Measurements from ENCODE around the gene KCNJ14. TPM values are rescaled to one million over a fixed set of nuclear protein-coding genes. Genes with fewer than 3 reads are reported as not detected.

Gene KCNJ14
- total RNA-seq, 1 donor from 2014 or later = 1.0 TPM

DNA sequence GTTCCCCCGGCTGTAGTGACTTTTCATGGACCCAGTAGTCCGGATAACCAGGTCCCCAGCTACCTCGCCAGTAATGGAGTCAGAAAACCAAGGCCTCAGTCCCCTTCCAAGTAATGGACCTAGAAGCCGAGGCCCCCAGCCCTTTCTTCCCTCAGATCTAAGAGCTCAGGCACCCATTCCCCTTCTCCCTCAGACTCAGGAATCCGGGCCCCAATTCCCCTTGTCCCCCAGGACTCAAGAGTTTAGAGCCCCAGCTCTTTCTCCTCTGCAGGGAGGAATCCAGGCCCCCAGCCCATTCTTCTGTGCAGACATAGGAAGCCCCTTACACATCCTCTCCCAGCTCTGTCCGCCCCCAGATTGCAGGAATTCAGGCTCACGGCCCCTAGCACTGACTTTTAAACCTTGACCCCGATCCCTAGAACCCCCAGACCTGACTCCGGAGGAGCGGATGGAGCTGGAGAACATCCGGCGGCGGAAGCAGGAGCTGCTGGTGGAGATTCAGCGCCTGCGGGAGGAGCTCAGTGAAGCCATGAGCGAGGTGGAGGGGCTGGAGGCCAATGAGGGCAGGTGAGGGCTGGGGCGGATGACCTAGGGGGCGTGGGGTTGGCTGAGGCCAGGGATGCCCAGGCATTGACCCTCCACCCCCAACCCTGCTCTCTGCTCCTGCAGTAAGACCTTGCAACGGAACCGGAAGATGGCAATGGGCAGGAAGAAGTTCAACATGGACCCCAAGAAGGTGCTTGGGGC is 14.7 kb downstream of the KCNJ14 start:
- DNase-seq (ENCODE audit: low spot score) = no peak

DNA sequence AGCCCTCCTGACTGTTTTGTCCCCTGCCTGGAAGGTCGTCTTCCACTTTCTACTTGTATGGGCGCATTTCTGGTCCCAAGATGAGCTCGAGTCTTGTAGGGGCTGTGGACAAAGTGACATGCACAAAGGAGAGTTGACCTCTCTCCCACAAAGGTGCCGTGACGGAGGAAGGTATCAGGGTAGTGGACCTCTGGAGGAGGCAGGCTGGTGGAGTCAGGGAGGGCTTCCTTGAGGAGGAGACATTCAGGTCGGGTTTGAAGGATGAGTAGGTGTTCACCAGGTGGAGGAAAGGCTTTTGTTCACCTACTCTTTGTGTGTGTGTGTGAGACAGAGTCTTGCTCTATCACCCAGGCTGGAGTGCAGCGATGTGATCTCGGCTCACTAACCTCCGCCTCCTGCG is 15.5 kb downstream of the KCNJ14 start:
- DNase-seq (ENCODE audit: low spot score) = no peak

DNA sequence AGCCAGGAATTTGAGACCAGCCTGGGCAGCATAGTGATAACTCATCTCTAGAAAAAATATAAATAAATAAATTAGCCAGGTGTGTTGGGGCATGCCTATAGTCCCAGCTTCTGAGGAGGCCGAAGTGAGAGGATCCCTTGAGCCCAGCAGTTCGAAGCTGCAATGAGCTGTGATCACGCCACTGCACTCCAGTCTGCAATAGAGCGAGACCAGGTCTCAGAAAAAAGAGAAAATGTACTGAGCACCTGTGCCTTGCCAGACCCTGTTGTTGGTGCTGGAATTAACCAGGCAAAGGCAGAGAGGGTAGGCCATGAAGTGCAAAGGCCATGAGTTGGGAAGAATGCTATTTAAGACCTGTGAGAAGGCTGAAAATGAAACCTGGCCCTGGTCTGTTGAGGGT is 16.5 kb downstream of the KCNJ14 start:
- no peak for DNase-seq (ENCODE audit: low spot score)

DNA sequence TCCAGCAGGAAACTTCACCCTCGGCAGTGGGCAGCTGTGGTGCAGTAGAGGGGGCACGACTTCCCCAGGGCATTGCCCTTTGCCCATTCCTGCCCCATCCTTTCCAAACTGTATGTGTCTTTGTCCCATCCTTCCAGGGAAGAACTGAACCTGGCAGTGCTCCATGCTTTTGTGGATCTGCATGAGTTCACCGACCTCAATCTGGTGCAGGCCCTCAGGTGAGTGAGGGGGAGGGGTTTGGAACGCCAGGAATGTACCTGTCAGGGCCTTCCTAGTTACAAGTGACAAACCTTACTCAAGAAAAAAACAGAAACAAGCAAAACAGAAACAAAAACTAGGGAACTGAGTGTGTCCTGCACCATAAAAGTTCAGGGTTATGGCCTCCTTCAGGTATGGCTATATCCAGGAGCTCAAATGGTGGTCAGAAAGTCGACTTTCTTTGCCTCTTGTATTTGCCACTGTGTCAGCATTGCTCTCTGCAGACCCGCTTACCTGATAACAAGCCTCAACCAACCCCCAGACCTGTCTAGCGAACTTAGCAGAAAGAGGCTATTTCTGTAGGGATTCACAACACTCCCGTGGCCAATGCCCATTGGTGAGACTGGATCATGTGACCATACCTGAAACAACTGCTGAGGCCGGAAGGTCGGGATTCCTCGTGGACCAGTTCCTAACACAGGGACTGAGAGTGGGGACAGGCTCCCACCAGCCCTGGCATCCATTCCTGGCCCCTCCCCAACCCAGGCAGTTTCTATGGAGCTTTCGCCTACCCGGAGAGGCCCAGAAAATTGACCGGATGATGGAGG is 18.0 kb downstream of the KCNJ14 start:
- no peak for DNase-seq (ENCODE audit: low spot score)

DNA sequence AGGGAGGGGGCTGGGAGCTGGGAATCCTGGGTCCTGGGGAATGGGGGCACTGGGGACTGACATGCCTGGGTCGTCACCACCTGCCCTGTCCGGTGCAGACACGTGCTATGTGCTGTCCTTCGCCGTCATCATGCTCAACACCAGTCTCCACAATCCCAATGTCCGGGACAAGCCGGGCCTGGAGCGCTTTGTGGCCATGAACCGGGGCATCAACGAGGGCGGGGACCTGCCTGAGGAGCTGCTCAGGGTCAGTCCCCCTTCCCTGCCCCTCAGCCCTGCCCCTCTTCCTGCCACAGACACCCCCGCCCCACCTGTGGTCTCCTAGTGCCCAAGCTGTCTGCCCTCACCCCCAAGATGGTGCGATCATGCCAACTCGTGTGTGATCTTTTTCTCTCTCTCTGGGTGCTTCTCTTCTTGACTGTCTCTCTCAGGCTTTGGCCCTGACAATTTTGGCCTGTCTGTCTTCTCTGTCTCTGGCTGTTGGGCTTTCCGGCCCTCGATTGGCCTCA is 18.8 kb downstream of the KCNJ14 start:
- DNase-seq (ENCODE audit: low spot score) = no peak

DNA sequence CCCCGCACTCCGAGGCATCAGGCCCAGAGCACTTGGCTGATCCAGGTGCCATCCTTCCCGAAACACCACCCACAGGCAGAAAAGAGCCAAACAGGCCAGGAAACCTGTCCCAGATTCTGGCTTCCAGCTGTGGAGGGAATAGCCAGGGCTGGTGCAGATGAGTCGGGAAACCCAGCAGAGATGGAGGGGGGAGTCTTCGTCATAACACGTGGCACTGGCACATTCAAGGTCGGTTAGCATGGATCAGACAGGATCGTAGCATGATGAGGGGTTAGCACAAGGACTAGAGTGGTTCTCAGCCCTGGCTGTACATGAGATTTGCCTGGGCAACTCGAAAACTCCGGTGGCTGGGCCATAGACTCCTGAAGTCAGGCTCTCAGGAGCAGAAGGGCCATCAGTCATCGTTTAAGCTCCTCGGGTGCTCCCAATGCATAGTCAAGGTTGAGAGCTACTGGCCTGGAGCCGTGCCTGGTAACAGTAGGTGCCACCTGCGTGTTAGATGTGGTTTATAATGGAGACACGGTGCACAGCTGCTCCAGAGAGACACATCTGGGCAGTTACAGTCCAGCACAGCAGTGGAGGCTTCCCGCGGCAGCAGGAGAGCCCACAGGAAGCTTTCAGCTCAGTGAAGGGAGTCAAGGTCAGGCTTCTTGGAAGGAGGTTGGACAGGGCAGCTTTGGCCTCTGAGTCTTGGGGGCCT is 20.1 kb downstream of the KCNJ14 start:
- no peak for DNase-seq (ENCODE audit: low spot score)

DNA sequence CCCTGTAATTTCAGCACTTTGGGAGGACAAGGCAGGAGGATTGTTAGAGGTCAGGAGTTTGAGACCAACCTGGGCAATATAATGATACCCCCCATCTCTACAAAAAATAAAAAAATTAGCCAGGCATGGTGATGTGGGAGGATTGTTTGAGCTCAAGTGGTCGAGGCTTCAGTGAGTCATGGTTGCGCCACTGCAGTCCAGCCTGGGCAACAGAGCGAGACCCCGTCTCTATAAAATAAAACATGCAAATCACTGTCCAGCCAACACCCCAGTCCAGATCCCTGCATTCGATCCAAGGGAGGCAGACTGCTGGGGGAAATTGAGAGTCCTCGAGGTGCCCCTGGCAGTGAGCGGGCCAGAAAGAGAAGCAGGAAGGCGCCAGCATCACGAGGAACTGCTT is 20.8 kb downstream of the KCNJ14 start:
- DNase-seq (ENCODE audit: low spot score) = no peak

DNA sequence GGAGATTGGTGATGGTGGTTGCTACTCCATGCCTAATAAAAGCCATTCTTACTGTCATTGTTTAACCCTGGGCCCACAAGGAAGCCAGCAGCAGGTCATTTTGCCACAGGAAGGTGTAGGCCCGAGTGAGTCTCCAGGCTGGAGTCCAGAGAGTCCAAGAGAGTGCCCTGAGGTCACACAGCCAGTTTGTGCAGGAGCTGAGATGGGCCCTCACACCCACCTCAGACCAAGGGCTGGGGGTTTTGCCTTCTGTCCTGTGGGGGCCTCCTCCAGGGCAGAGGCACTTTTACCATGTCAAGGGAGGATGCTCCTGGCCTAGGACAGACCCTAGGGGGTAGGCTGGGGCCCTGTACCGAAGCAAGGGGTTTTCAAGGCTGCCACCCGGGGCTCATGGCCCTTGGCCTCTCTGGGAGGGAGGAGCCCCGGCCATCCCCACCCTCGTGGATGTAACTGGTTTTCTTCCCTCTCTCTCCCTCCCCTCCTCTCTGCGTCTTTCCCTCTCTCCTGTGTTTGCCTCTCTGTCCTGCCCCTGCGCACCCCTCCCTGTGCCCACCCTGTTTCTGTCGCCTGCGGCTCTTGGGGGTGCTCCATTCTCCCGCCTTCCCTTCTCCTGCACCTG is 21.8 kb downstream of the KCNJ14 start:
- no peak for DNase-seq (ENCODE audit: low spot score)

DNA sequence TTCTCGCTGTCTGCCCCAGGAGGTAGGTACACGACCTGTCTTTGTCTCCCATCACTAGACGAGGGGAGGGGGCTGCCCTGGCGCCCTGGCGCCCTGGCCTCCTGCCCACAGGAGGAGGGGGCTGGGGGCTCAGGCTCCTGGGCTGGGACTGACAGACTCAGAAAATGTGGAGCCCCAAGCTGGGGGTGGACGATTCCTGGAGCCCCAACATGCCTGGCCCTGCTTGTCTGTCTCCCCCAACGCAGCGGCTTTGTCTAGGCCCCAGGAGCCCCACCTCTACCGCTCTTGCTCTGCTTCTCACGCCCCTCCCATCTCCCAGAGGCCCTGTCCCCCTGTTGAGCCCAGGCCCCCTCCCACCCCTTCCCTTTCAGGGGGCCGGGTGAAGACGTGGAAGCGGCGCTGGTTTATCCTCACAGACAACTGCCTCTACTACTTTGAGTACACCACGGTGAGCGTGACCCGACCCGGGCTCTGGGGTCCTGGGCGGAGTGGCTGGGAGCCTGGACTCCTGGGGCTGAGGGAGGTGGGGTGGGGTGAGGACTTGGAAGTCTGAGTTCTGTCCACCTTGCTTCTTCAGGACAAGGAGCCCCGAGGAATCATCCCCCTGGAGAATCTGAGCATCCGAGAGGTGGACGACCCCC is 22.4 kb downstream of the KCNJ14 start:
- no peak for DNase-seq (ENCODE audit: low spot score)

DNA sequence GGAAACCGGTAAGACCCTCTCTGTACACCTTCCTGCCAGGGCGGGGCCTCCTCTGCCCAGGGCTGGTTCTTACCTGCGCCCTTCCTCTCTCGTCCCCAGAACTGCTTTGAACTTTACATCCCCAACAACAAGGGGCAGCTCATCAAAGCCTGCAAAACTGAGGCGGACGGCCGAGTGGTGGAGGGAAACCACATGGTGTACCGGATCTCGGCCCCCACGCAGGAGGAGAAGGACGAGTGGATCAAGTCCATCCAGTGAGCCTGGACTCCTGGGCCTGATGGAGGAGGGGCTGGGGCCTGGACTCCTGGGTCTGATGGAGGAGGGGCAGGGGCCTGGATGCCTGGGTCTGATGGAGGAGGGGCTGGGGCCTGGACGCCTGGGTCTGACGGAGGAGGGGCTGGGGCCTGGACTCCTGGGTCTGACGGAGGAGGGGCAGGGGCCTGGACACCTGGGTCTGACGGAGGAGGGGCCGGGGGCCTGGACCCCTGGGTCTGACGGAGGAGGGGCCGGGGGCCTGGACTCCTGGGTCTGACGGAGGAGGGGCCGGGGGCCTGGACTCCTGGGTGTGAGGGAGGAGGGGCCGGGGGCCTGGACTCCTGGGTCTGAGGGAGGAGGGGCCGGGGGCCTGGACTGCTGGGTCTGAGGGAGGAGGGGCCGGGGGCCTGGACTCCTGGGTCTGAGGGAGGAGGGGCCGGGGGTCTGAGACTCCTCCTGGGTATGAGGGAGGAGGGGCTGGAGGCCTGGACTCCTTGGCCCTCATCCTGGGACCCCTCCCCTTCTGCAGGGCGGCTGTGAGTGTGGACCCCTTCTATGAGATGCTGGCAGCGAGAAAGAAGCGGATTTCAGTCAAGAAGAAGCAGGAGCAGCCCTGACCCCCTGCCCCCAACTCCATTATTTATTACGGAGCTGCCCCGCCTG is 23.2 kb downstream of the KCNJ14 start:
- no peak for DNase-seq (ENCODE audit: low spot score)

DNA sequence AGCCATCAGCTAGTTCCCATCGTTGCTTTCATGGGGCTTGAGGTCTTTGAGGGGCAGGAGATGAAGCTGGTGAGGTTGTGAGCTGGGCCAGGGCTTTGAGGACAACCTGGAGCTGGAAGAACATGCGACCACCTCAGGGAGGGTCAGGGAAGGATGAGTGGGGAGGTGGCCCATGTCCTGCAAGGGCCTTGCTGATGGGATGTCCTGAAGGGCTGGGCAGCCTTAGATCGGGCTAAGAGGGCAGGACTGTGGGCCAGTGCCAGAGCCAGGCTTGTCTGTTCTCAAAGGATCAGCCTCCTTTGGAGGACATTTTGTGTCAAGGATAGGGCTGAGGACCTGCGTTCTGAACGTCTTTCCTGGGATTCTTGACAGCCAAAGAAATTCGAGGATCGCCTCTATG is 24.3 kb downstream of the KCNJ14 start:
- no peak for DNase-seq (ENCODE audit: low spot score)

DNA sequence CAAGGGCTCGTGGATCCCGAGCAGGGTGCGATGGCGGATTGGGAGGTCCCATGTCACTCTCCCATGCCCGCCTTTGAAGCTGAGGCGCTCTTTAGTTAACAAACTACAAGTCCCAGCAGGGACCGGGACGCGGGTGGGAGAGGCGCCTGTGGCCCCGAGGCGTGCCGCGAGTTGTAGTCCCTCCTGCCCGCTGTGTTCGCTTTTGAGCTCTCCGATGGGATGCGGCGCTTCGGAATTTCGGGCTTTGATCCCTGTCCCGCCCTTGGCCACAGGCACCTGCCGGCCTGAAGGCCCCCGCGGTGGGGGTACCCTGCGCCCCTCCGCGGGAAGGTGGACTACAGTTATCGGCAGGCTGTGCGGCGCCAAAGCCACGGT is 24.8 kb downstream of the KCNJ14 start:
- no peak for DNase-seq (ENCODE audit: low spot score)

DNA sequence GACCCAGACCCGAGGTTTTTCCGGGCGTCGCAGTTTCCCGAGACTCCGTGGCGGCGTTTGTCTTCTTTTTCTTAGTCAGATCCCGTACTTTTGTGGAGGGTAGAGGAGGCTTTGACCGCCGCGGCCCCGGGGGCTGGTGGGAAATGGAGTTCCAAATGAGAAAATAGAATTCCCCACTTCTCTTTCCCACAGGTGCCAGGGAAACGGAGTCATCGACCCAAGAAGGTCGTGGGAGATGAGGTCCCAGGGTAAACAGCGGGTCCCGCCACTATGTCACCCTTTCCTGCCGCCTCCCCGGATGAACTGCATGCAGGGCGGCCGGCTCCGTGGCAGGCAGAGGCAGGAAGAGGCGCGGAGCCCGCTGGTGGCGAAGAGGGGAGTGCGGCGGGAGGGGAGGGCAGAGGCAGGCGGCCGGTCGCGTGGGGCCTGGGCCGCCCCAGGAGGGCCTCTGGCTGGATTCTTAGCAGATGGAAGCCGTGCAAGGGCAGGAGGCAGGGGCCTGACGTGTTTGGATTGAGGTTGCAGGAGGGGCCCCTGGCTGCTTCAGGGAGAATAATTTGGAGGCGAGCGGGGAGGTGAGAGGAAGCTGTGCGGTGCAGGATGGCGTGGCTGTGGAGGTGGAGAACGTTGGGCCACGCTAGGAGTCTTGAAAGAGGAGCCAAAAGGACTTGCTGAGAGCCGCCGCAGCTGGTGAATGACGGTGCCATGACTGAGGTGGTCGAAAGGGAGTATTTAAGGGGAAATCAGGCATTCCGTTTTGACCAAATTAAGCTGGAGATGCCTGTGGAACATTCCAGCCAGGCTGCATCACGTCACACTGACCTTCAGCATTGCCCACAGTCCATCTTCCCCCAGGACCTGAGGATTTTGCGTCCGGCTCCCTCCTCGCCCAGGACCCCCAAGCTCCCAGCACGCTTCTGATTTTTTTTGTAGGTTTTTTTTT is 25.5 kb downstream of the KCNJ14 start:
- no peak for DNase-seq (ENCODE audit: low spot score)

DNA sequence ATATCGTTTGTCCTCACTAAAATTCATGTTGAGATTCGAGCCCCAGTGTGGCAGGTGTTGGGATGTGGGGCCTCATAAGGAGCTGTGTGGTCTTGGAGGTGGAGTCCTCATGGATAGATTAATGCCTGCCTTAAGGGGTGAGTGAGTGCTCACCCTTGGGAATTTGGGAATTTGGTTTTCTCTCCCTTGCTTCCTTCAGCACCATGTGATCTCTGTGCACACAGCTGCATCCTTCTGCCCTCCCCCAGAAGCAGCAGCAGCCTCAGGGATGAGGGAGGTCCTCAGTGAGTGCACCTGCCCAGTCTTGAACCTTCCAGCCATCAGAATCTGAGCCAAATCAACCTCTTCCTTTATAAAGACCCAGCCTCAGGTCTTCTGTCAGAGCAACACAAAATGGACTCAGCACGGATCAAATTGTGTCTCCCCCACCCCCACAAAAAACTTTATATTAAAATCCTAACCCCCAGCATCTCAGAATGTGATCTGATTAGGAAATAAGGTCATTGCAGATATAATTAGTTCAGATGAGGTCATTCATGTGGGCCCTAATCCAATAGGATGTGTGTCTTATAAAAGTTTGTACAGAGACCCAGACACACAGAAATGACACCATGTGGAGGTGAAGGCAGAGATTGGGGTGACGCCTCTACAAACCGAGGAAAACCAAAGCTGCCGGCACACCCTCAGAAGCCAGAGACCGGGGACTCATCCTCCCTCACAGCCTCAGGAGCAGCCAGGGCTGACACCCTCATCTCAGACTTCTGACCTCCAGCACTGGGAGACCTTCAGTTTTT is 26.7 kb downstream of the KCNJ14 start:
- DNase-seq (ENCODE audit: low spot score) = no peak

DNA sequence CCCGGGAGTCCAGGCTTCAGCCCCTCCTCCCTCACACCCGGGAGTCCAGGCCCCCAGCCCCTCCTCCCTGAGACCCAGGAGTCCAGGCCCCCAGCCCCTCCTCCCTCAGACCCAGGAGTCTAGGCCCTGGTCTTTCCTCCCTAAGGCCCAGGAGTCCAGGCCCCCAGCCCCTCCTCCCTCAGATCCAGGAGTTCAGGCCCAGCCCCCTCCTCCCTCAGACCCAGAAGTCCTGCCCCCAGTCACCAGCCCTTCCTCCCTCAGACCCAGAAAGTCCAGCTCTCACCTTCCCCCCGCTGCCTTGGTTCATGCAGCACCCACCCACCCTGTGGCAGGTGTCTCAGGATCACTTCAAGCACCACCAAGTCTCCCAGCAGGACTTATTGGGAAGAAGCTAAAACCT is 27.9 kb downstream of the KCNJ14 start:
- no peak for DNase-seq (ENCODE audit: low spot score)

DNA sequence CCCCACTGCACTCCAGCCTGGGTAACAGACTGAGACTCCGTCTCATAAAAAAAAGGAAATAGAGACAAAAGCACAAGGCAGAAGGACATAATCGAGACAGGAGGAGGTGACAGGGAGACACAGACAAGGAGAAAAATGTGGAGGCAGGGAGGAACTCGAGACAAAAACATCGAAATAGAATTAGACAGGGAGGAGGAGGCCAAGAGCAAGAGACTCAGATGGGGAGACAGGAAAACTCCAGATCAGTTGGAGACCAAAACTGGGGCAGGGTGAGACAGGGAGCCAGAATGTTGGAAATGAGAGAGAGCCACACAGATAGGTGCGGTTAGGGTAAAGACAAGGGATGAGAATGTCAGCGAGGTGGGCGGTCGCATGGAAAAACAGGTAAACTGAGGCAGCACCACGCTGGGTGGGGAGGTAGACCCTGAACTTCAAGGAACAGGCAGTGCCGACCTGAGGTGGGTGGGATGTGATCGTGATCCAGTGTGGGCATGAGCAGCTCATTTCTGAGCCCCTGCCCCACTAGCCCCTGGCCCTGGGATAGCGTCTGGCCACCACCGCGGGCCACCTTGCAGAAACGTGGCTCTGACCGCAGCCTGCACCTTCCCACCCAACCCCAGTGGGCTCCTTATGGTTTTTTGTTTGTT is 29.0 kb downstream of the KCNJ14 start:
- no peak for DNase-seq (ENCODE audit: low spot score)

DNA sequence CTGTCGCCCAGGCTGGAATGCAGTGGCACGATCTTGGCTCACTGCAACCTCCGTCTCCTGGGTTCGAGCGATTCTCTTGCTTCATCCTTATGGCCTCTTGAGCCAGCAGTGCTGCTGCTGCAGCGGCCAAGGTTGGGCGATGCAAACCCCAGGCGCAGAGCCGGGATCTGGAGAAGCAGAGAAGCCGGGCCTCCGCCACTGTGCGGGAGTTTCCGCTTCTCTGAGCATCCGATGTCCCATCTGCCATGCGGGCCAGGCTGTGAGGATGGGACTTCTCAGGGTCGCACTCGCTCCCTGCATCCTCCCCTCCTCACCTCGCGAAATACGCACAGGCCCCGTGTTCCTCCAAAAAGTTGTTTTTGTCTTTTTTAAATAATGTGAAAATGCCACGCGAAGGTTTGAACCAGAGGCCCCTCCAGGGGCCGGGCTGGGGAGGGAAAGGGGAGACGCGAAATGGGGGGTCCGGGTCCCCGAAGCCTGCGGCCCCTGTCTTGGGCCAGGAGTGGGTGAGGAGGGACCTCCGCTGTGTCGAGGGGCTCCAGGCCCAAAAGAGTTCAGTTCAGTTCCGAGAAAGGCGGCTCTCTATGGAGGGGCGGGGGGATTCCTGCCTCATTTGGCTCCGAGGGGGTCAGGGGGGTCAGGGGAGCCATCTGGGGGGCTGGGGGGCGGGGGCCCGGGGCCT is 29.7 kb downstream of the KCNJ14 start:
- DNase-seq (ENCODE audit: low spot score) = no peak
